Cardiac ventricle fibroblast (primary cell): ENCODE data around the gene VN1R5. TPM values are rescaled to one million over a fixed set of nuclear protein-coding genes. Genes with fewer than 3 reads are reported as not detected.

Experiments used
- total RNA-seq: library from RNA; depleted of rRNA; stranded (reverse); fragments of >200 nt; gene quantifications from 2 replicates; pipeline ENCODE4 v1.2.3, GENCODE V29; 2015

VN1R5 gene
- not detected in 2 replicates for total RNA-seq

GRCh38 chr1:247255772-247256171 lies at the start of gene VN1R5:
TSS of gene VN1R5 (plus strand) at chr1:247256072.

Other genes with a start within 250 kb of the VN1R5 start
- 0.20 and 0.50 TPM in 2 replicates for gene ZNF695, start 248.0 kb upstream of the VN1R5 start, total RNA-seq
- gene ZNF670, start 177.3 kb upstream of the VN1R5 start, total RNA-seq, result 0.87 and 1.9 TPM in 2 replicates
- 9.8 and 14.5 TPM in 2 replicates for gene ZNF669, start 151.7 kb upstream of the VN1R5 start, total RNA-seq
- 6.9 and 9.1 TPM in 2 replicates for gene ZNF124, start 84.1 kb upstream of the VN1R5 start, total RNA-seq
- gene ZNF496, start 75.8 kb downstream of the VN1R5 start, total RNA-seq, result 24.3 and 37.9 TPM in 2 replicates
- gene NLRP3, start 160.1 kb downstream of the VN1R5 start, total RNA-seq, result not detected in 2 replicates
- gene OR2B11, start 202.0 kb downstream of the VN1R5 start, total RNA-seq, result not detected in 2 replicates